Right ventricle myocardium inferior (tissue), 1 donor: ENCODE results near the gene AKR1C8. TPM values are rescaled to one million over a fixed set of nuclear protein-coding genes. Genes with fewer than 3 reads are reported as not detected.
A peak's percentile ranks its signal among the peaks of the same experiment; 100 is the strongest.
"Not testable (repeated sequence)": the region's sequence is repeated elsewhere in the genome, so short reads cannot be mapped to it uniquely, and the experiment has no call there.

Experiments
- ATAC-seq: fragments of 200-7000 bp; cut with Tn5 transposase; one replicate; pipeline ENCODE4 v1.9.1; 2020; ENCODE audit warnings: mild to moderate bottlenecking, moderate library complexity
- DNase-seq: peaks from one replicate; pipeline ENCODE4 v3.0.0; 2021; ENCODE audit errors: missing footprints
- intact Hi-C: fragments of 100-400 bp; cut with DNase I; formaldehyde crosslinking; loops from one replicate; pipeline ENCODE4 v1.11.0; 2022
- long read RNA-seq: library from polyadenylated mRNA; unstranded; transcript quantifications from one replicate; pipeline ENCODE4 v2.0.0, GENCODE V29; 2021
- total RNA-seq: library from RNA; stranded (reverse); fragmentation: NEBNext Ultra II Directional; extraction: Animal tissue kit (Norgen Biotek cat#: 25700); gene quantifications from one replicate; pipeline ENCODE4 v1.2.1, GENCODE V29; 2021
- donor health status: DM: no; HTN: yes; CAD: no; lungs with severe emphysema.

AKR1C8 gene
- not detected for total RNA-seq
- long read RNA-seq = 0 reads

- no peak for ATAC-seq
- no peak for DNase-seq
- intact Hi-C loops = no loop called here
Observed at GRCh38 chr10:5184987-5185775, at the start of gene AKR1C8. Gene AKR1C8, minus strand, starts transcription at chr10:5185150. Its CDS starts 46 bp downstream, at chr10:5185104.

DNA sequence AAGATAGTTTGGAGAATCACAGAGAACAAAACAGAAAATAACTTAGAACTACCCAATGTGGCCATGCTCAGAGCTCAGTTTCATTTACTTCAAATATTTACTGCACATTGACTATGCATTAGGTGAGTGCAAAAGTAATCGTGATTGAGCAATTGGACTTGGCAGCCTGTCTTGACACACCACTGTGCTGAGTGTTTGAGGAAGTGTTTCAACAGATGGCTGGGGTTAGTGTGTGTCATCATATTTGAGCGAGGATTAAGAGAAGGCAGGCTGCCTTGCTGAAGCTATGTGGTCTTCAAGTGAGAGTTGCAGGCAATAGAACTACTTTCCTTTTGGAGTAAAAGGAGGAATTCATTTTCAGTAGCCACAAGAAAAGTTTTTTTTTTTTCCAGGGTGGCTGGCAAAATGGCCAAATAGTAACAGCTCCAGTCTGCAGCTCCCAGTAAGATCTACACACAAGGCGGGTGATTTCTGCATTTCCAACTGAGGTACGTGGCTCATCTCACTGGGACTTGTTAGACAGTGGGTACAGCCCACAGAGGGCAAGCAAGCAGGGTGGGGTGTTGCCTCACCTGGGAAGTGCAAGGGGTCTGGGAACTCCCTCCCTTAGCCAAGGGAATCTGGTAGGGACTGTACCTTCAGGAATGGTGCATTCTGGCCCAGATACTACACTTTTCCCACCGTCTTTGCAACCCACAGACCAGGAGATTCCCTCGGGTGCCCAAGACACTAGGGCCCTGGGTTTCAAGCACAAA is 49.3 kb upstream of the AKR1C8 start:
- intact Hi-C loops = no loop called here
- DNase-seq (no peak), ATAC-seq (peak; percentile 89)

DNA sequence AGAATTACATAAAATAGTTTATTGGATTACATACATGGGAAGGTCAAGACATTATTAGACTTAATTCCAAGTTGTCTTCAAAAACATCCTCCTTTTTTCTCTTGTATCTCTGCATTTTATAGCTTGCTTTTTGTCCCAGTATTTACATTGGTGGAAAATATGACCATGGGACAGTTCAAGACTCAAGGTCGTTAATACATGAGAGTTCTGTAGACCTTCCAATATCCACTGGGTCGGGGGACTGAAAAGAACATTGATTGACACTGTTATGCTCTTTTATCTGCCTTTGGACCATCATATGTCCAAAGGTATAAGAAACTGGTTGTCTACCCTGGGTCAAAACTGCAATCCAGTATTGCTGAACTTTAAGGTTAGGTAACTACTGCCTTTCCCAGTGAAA is 48.4 kb upstream of the AKR1C8 start:
- ATAC-seq (no peak), DNase-seq (no peak)
- intact Hi-C loops = no loop called here

DNA sequence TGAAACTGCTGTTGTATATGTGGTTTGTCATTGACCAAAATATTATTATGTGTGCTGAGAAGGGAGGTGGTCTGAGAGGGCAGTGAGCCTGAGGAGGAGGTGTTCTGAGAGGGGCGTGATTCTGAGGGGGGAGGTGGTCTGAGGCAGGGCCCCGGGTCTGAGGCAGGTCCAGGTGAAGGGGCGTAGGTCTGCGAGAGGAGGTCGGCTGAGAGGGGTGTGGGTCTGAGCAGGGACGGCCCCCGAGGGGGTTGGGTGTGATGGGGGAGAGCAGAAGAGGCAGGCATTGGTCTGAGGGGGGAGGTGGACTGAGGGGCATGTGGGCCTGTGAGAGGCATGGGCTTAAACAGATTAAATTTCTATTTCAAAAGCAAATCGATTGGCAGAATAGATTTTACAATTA is 44.1 kb upstream of the AKR1C8 start:
- intact Hi-C loops = no loop called here
- no peak for ATAC-seq
- DNase-seq = peak; percentile 64

DNA sequence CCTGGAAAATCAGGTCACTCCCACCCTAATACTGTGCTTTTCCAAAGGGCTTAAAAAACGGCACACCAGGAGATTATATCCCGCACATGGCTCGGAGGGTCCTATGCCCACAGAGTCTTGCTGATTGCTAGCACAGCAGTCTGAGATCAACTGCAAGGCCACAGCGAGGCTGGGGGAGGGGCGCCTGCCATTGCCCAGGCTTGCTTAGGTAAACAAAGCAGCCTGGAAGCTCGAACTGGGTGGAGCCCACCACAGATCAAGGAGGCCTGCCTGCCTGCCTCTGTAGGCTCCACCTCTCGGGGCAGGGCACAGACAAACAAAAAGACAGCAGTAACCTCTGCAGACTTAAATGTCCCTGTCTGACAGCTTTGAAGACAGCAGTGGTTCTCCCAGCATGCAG is 38.0 kb upstream of the AKR1C8 start:
- ATAC-seq, intact Hi-C loops, DNase-seq: not testable (repeated sequence)

GRCh38 chr10:5219262-5219661 is 34.3 kb upstream of the AKR1C8 start:
- intact Hi-C loops = no loop called here
- DNase-seq = no peak
- ATAC-seq = no peak

DNA sequence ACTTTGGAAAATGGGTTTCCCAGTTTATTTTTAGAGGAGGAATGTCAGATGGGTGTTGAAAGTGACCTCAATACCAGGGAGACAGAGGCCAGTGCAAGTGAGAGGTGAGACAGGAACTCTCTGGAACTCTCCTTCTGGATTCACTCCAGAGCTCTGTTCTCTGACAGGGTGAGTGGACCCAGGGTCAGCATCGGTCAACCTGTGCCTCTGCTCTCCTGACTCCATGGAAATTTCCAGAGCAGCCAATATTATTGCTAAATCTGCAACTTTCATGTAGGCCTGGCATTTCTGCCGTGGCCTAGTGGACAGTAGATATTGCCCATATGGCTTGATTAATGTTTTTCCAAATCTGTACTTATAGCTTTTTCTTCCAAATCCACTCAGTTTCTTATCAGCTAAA is 31.9 kb upstream of the AKR1C8 start:
- DNase-seq (no peak), ATAC-seq (no peak)
- intact Hi-C loops = no loop called here

- DNase-seq (no peak), ATAC-seq (no peak)
- intact Hi-C loops = no loop called here
Observed at GRCh38 chr10:5211696-5212536, 27.0 kb upstream of the AKR1C8 start.

GRCh38 chr10:5210261-5210660 is 25.3 kb upstream of the AKR1C8 start:
- ATAC-seq, DNase-seq, intact Hi-C loops: not testable (repeated sequence)

DNA sequence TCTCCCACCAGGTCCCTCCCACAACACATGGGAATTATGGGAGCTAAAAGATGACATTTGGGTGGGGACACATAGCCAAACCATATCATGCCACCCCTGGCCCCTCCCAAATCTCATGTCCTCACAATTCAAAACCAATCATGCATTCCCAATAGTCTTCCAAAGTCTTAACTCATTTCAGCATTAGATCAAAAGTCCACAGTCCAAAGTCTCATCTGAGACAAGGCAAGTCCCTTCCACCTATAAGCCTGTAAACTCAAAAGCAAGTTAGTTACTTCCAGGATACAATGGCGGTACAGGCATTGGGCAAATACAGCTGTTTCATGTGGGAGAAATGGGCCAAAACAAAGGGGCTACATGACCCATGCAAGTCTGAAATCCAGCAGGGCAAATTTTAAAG is 24.8 kb upstream of the AKR1C8 start:
- intact Hi-C loops, DNase-seq, ATAC-seq: not testable (repeated sequence)

- intact Hi-C loops = no loop called here
- DNase-seq (no peak), ATAC-seq (no peak)
Observed at GRCh38 chr10:5206799-5207198, 21.8 kb upstream of the AKR1C8 start.

DNA sequence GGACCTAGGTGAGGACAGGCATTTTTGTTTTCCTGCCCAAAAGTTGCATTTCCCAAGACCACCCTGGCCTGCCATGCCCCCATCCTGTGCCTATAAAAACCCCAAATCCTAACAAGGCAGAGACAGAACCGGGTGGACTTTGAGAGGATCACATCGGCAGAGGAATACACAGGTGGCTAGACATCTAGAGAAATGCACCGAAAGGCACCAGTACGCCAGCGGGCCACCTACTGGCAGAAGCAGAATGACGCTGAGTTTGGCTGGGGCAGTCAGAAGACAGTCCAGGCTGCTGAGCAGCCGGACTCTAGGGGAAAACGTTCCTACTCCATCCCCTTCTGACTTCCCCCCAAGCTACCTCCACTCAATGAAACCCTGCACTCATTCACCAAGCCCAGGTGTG is 14.4 kb upstream of the AKR1C8 start:
- intact Hi-C loops = no loop called here

DNA sequence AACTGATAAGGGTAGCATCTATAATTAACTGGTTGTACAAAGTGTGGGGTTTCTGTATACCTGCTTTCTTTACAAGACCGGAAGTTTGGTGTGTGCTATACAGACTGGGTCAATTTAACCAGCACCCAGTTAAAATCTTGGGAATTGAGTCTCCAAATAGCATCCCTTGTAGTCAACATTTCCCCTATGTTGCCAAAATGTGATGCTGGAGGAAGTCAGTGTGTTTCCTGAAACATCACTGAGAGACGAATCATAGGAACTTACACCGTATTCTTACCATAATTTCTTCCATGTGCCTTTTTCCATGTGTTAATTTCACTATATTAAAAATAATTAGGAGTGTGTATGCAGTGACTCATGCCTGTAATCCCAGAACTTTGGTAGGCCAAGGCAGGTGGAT is 13.4 kb upstream of the AKR1C8 start:
- DNase-seq (no peak), ATAC-seq (no peak)
- intact Hi-C loops = no loop called here

More for the DNA sequence above, 14.4 kb upstream of the AKR1C8 start:
- DNase-seq (no peak), ATAC-seq (no peak)

DNA sequence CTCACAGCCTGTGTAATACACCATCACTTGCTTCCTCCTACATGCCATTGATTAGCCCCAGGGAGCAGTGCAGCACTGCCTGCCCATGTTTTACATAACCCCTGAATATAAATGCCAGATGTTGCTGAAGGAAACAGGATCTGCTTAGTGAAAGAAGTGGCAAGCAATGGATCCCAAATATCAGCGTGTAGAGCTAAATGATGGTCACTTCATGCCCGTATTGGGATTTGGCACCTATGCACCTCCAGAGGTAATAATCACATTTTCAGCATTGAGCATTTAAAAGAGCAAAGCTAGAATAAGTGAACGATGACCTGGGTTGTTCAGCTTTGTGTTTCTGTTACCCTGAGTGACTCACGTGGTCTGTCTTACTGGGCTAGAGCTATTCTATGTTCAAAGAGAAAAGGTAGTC is 11.8 kb upstream of the AKR1C8 start, which contains the start of gene AKR1C4:
TSS of gene AKR1C4 (plus strand) at position 136 of the 412 bp plus-strand sequence. CDS start at position 167, 31 bp downstream.
- ATAC-seq (no peak), DNase-seq (no peak)
- intact Hi-C loops = no loop called here

GRCh38 chr10:5195727-5196374 is 10.9 kb upstream of the AKR1C8 start:
- ATAC-seq (no peak), DNase-seq (no peak)
- intact Hi-C loops = no loop called here

DNA sequence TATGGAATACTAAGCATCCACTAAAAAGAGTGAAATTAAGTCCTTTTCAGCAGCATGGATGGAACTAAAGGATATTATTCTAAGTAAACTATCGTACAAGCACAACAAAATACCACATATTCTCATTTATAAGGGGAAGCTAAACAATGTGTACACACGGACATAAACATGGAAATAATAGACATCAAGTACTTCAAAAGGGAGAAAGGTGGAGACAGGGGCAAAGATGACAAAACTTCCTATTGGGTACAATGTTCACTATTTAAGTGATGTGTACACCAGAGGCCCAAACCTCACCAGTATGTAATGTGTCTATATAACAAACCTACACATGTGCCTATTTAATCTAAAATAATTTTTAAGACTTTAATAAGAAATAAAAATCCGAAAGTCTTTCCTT is 9.5 kb upstream of the AKR1C8 start:
- DNase-seq = no peak
- intact Hi-C loops = no loop called here
- ATAC-seq = no peak

GRCh38 chr10:5188358-5188757 is 3.4 kb upstream of the AKR1C8 start:
- ATAC-seq = peak; percentile 94
- intact Hi-C loops = no loop called here
- DNase-seq = no peak

- DNase-seq = no peak
- peak; percentile 72 for ATAC-seq
- intact Hi-C loops = no loop called here
Observed at GRCh38 chr10:5187867-5188266, 2.9 kb upstream of the AKR1C8 start.

DNA sequence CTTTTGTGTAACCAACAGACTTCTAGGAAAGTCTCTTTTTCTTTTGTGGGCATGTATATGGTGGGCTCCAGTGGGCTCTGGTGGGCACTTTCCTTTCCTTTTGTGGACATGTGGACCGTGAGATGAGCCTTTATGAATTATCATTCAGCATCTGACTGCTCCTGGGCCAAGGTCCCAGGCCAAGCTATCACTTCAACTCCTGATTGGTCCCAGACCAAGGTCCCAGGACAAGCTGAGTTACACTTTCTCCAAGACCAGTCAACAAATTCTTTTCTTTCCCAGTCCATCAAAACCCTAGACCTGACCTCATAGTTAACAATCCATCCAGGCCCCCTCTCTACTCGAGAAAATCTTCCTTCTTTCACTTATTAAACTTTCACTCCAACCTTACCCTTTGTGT is 1.0 kb downstream of the AKR1C8 start:
- ATAC-seq = no peak
- DNase-seq = no peak
- intact Hi-C loops = no loop called here
